Activated T-cell treated with anti-CD3 and anti-CD28 coated beads, Interleukin-2, amount 50 U/mL, for 4 hours (primary cell): ENCODE measurements around the gene CATSPERB. TPM values are rescaled to one million over a fixed set of nuclear protein-coding genes. Genes with fewer than 3 reads are reported as not detected.

Source experiments
- ATAC-seq, 2 donors: fragments of 200-7000 bp; cut with Tn5 transposase; one replicate each; pipeline ENCODE4 v1.10.0; 2021
- DNase-seq: peaks from one replicate; pipeline ENCODE4 v3.0.0-alpha.2; 2020
- H3K27me3 Mint-ChIP-seq: one replicate; pipeline ENCODE4 v1.8.0; 2021; ENCODE audit warnings: low read depth, mixed read lengths
- H3K36me3 Mint-ChIP-seq: one replicate; pipeline ENCODE4 v1.8.0; 2022; ENCODE audit warnings: mixed read lengths; ENCODE audit not compliant: insufficient read depth
- H3K4me1 Mint-ChIP-seq: one replicate; pipeline ENCODE4 v1.8.0; 2021; ENCODE audit warnings: low read depth, mixed read lengths
- H3K4me3 Mint-ChIP-seq: one replicate; pipeline ENCODE4 v1.8.0; 2021; ENCODE audit warnings: mild to moderate bottlenecking, moderate library complexity, mixed read lengths
- H3K9me3 Mint-ChIP-seq: one replicate; pipeline ENCODE4 v1.8.0; 2021; ENCODE audit warnings: mixed read lengths
- total RNA-seq, 3 donors: library from RNA; stranded (reverse); gene quantifications; one replicate each; pipeline ENCODE4 v1.2.1, GENCODE V29; 2021

CATSPERB gene
- total RNA-seq = under 1 TPM; 0.05 to 0.21 (median 0.08) TPM

DNA sequence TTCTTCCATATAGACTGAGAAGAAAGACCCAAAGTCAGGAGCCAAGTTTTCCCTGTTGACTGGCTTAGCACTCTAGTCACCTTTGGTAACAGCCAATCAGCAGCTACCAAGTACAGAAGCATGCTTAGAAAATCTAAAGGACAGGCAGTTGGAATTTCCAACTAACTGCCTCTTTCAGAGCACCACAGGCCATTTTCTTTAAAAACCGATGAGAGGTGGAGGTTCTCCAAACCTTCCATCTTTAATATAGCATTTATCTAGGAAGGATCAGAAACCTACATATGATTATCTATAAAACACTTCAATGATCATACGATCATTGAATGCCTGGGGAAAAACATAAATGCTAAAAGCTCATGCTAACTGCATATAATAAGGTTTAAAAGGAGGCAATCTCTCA, at the start of gene CATSPERB:
TSS of gene CATSPERB (minus strand) at position 101 of the 400 bp plus-strand sequence. CDS start 2,607 bp downstream, outside the sequence.
- no peak within 1 kb of the TSS for H3K4me3 Mint-ChIP-seq
- ATAC-seq = no peak
- H3K27me3 Mint-ChIP-seq = peaks cover 7% of the 10 kb centered on the region
- DNase-seq = no peak
- H3K4me1 Mint-ChIP-seq = no peaks in the 10 kb centered on the region
- no peaks in the 10 kb centered on the region for H3K9me3 Mint-ChIP-seq
- peaks cover 6% of the 10 kb centered on the region for H3K36me3 Mint-ChIP-seq

DNA sequence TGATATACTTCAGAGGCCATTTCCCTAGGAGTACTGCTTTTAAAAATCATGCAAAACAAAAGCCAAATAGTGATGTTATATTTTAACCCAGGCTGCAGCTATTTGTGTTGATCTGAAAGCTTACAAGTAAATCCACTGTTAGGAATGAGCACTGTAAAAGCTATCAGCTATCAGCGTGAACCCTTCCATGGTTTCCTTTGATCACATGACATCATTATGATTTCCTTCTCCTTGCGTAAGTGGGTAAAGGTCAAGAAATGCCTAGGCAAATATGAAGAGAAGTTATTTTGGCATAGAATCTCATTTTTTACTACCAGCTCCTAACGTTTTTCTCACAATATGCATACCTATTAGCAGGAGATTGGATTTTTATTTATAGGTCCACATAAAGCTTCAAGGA, 48.6 kb upstream of the CATSPERB start:
- Mint-ChIP-seq H3K36me3 (peaks cover 23% of the 10 kb centered on the region), H3K9me3 (no peaks in the 10 kb centered on the region), H3K4me3 (no peak overlapping the region), H3K4me1 (peaks cover 4% of the 10 kb centered on the region), H3K27me3 (no peaks in the 10 kb centered on the region)
- DNase-seq = no peak
- ATAC-seq = no peak

GRCh38 chr14:91778217-91778616, 46.3 kb upstream of the CATSPERB start:
- no peaks in the 10 kb centered on the region for H3K9me3 Mint-ChIP-seq
- peaks cover 20% of the 10 kb centered on the region for H3K36me3 Mint-ChIP-seq
- H3K27me3 Mint-ChIP-seq = no peaks in the 10 kb centered on the region
- H3K4me3 Mint-ChIP-seq = no peak overlapping the region
- peaks cover 17% of the 10 kb centered on the region for H3K4me1 Mint-ChIP-seq
- ATAC-seq (no peak), DNase-seq (no peak)

GRCh38 chr14:91774140-91775096, 42.5 kb upstream of the CATSPERB start:
- Mint-ChIP-seq H3K4me3 (no peak overlapping the region), H3K9me3 (no peaks in the 10 kb centered on the region), H3K27me3 (no peaks in the 10 kb centered on the region), H3K4me1 (peaks cover 17% of the 10 kb centered on the region), H3K36me3 (peaks cover 16% of the 10 kb centered on the region)
- DNase-seq = no peak
- ATAC-seq = no peak

DNA sequence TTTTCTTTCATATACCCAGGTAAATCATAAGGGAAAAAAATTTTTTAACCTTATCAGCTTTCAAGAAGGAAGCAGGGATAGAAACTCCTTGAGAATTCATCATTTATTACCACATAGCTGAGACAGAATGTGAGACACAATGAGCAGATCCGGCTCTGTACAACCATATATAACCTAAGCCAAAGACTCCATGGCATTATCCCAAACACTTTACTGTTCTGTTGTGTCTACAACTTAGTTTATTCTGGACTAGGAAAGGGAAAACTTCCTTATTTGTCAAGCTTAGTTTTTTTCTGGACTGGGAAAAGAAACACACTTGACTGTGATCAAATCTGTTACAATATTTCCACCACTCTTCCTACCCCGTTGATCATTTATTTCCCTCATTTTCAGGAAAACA, 38.3 kb upstream of the CATSPERB start:
- ATAC-seq (no peak), DNase-seq (no peak)
- no peak overlapping the region for H3K4me3 Mint-ChIP-seq
- peaks cover 12% of the 10 kb centered on the region for H3K4me1 Mint-ChIP-seq
- H3K27me3 Mint-ChIP-seq = no peaks in the 10 kb centered on the region
- no peaks in the 10 kb centered on the region for H3K9me3 Mint-ChIP-seq
- peaks cover 8% of the 10 kb centered on the region for H3K36me3 Mint-ChIP-seq

- H3K27me3 Mint-ChIP-seq = no peaks in the 10 kb centered on the region
- no peaks in the 10 kb centered on the region for H3K4me1 Mint-ChIP-seq
- DNase-seq = no peak
- H3K4me3 Mint-ChIP-seq = no peak overlapping the region
- peaks cover 12% of the 10 kb centered on the region for H3K36me3 Mint-ChIP-seq
- peaks cover 5% of the 10 kb centered on the region for H3K9me3 Mint-ChIP-seq
- no peak for ATAC-seq
These were observed 23.8 kb upstream of the CATSPERB start for GRCh38 chr14:91755570-91756295.

- Mint-ChIP-seq H3K4me1 (no peaks in the 10 kb centered on the region), H3K4me3 (no peak overlapping the region), H3K36me3 (peaks cover 7% of the 10 kb centered on the region), H3K27me3 (no peaks in the 10 kb centered on the region), H3K9me3 (peaks cover 5% of the 10 kb centered on the region)
- ATAC-seq (no peak), DNase-seq (no peak)
These were observed 22.9 kb upstream of the CATSPERB start for GRCh38 chr14:91754819-91755218.

DNA sequence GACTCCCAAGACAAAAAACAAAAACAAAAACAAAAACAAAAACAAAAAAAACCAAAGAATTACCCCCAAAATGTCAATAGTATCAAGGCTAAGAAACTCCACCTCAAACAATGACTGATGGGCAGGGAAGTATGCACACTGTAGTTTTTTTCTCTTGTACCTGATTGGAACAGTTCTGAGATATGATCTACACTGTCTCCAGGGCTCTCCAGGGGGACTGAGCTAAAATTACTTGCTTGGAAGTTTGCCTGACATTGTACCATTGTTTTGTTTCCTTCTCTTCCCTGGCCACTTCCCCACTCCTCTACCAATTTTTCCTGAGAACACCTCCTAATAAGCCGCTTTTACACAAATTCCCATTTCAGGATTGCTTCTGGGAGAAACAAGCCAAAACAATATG, 22.3 kb upstream of the CATSPERB start:
- peaks cover 4% of the 10 kb centered on the region for H3K9me3 Mint-ChIP-seq
- ATAC-seq (no peak), DNase-seq (no peak)
- H3K27me3 Mint-ChIP-seq = no peaks in the 10 kb centered on the region
- H3K36me3 Mint-ChIP-seq = peaks cover 4% of the 10 kb centered on the region
- H3K4me3 Mint-ChIP-seq = no peak overlapping the region
- H3K4me1 Mint-ChIP-seq = no peaks in the 10 kb centered on the region

DNA sequence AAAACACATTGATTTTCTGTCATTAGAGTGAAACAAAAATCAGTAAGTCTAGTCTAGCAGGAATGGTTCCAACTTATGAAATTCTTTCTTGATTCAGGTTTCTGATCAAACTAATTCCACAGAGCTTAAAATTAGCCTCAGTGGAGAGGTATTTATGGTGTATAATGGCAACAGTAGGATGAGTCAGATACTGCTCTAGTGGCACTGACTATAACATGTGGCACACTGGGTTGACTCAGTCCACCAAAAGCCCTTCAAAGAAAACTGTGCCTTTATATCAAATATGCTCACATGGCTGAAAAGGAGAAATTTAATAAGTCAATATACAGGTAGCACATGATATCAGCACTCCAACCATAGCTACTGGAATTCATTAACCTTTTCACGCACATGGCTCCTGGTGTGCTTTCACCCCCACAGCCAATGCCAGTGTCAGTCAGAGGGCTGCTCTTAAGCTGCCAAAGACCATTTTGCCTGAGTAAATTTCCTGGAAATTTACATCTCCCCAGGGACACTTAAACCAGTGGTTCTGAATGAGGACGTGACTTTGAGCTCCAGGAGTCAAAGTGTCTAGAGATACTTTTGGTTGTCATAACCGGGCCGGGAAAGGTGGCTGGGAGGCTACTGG, 21.7 kb upstream of the CATSPERB start:
- no peak for ATAC-seq

GRCh38 chr14:91752961-91753360, 21.1 kb upstream of the CATSPERB start:
- no peaks in the 10 kb centered on the region for H3K27me3 Mint-ChIP-seq
- no peaks in the 10 kb centered on the region for H3K4me1 Mint-ChIP-seq
- ATAC-seq (no peak), DNase-seq (no peak)
- H3K4me3 Mint-ChIP-seq = no peak overlapping the region
- no peaks in the 10 kb centered on the region for H3K36me3 Mint-ChIP-seq
- H3K9me3 Mint-ChIP-seq = no peaks in the 10 kb centered on the region

More for the DNA sequence above, 21.7 kb upstream of the CATSPERB start:
- DNase-seq = no peak
- H3K4me3 Mint-ChIP-seq = no peak overlapping the region
- H3K9me3 Mint-ChIP-seq = no peaks in the 10 kb centered on the region
- H3K27me3 Mint-ChIP-seq = no peaks in the 10 kb centered on the region
- H3K4me1 Mint-ChIP-seq = no peaks in the 10 kb centered on the region
- no peaks in the 10 kb centered on the region for H3K36me3 Mint-ChIP-seq

- ATAC-seq (no peak), DNase-seq (no peak)
- no peaks in the 10 kb centered on the region for H3K36me3 Mint-ChIP-seq
- no peaks in the 10 kb centered on the region for H3K4me1 Mint-ChIP-seq
- no peaks in the 10 kb centered on the region for H3K27me3 Mint-ChIP-seq
- no peak overlapping the region for H3K4me3 Mint-ChIP-seq
- no peaks in the 10 kb centered on the region for H3K9me3 Mint-ChIP-seq
These were observed 19.8 kb upstream of the CATSPERB start for GRCh38 chr14:91751719-91752118.

DNA sequence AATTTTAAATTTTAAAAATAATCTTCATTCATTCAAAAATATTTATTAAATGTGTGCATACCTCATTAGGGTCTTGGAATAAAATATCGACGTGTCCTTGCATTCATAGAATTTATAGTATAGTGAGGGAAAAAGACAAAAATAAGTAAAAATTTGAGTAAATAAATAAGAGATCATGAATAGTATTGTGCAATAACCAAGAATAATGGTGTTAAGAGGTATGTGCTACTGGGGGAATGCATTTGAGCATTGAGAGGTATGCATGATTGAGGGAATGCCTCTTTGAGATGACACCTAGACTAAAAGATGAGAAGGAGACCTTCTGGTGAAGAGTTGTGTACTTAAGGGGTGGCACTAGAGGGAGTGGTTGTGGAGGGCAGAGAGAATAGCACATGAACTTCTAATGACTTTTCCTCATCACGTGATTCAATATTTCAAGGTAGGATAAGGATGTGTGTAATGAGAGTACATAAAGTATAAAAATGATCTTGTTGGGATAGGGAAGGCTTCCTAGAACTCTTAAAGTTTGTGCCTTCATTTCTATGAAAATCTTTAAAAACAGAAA, 18.8 kb upstream of the CATSPERB start:
- Mint-ChIP-seq H3K36me3 (no peaks in the 10 kb centered on the region), H3K27me3 (no peaks in the 10 kb centered on the region)
- ATAC-seq = no peak

GRCh38 chr14:91749868-91750267, 18.0 kb upstream of the CATSPERB start:
- no peaks in the 10 kb centered on the region for H3K27me3 Mint-ChIP-seq
- H3K9me3 Mint-ChIP-seq = no peaks in the 10 kb centered on the region
- ATAC-seq (no peak), DNase-seq (no peak)
- H3K4me3 Mint-ChIP-seq = no peak overlapping the region
- H3K36me3 Mint-ChIP-seq = no peaks in the 10 kb centered on the region
- no peaks in the 10 kb centered on the region for H3K4me1 Mint-ChIP-seq

More for the DNA sequence above, 18.8 kb upstream of the CATSPERB start:
- DNase-seq = no peak
- Mint-ChIP-seq H3K4me3 (no peak overlapping the region), H3K9me3 (no peaks in the 10 kb centered on the region), H3K4me1 (no peaks in the 10 kb centered on the region)

- no peaks in the 10 kb centered on the region for H3K4me1 Mint-ChIP-seq
- no peak overlapping the region for H3K4me3 Mint-ChIP-seq
- no peaks in the 10 kb centered on the region for H3K36me3 Mint-ChIP-seq
- no peaks in the 10 kb centered on the region for H3K27me3 Mint-ChIP-seq
- DNase-seq = no peak
- no peak for ATAC-seq
- no peaks in the 10 kb centered on the region for H3K9me3 Mint-ChIP-seq
These were observed 16.2 kb upstream of the CATSPERB start for GRCh38 chr14:91748049-91748448.
